ENCODE data around the gene RPUSD1. TPM values are rescaled to one million over a fixed set of nuclear protein-coding genes. Genes with fewer than 3 reads are reported as not detected.
"Not testable (repeated sequence)": the region's sequence is repeated elsewhere in the genome, so short reads cannot be mapped to it uniquely, and the experiment has no call there.

Gene RPUSD1
- total and polyA plus RNA-seq, 9 donors, result 11.1 to 18.6 (median 15.4) TPM; not detected in 1

DNA sequence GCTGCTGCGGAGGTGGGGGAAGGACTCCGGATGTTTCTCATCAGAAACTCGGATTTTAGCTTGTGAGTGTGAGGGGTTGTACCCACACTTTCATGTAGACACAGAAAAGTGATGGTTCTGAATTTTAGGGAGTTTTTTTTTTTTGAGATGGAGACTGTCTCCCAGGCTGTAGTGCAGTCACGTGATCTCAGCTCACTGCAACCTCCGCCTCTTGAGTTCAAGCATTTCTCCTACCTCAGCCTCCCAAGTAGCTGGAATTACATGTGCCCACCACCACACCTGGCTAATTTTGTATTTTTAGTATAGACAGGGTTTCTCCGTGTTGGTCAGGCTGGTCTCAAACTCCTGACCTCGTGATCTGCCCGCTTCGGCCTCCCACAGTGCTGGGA, 34.7 kb upstream of the RPUSD1 start:
- H3K9me3 ChIP-seq, result no peaks in the 10 kb centered on the region
- TF ChIP-seq POLR2A (IDR thresholded peaks at IDR 0.05), result no peak
- TF ChIP-seq EP300 (IDR thresholded peaks at IDR 0.05), result no peak
- TF ChIP-seq, protein P1, sequence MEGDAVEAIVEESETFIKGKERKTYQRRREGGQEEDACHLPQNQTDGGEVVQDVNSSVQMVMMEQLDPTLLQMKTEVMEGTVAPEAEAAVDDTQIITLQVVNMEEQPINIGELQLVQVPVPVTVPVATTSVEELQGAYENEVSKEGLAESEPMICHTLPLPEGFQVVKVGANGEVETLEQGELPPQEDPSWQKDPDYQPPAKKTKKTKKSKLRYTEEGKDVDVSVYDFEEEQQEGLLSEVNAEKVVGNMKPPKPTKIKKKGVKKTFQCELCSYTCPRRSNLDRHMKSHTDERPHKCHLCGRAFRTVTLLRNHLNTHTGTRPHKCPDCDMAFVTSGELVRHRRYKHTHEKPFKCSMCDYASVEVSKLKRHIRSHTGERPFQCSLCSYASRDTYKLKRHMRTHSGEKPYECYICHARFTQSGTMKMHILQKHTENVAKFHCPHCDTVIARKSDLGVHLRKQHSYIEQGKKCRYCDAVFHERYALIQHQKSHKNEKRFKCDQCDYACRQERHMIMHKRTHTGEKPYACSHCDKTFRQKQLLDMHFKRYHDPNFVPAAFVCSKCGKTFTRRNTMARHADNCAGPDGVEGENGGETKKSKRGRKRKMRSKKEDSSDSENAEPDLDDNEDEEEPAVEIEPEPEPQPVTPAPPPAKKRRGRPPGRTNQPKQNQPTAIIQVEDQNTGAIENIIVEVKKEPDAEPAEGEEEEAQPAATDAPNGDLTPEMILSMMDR (IDR thresholded peaks at IDR 0.05), result no peak
- 90 to 93% (median 92%) methylated on average over 9 of the region's 9 CpGs for WGBS, 3 donors
- H3K4me3 ChIP-seq, result no peak overlapping the region
- intact Hi-C loops (cut with DNase I), result no loop called here
- no peaks in the 10 kb centered on the region for H3K27me3 ChIP-seq
- no peak overlapping the region for H3K27ac ChIP-seq
- no peaks in the 10 kb centered on the region for H3K36me3 ChIP-seq
- no peak for DNase-seq
- peaks cover 10% of the 10 kb centered on the region for H3K4me1 ChIP-seq (ENCODE audit: insufficient read depth)

DNA sequence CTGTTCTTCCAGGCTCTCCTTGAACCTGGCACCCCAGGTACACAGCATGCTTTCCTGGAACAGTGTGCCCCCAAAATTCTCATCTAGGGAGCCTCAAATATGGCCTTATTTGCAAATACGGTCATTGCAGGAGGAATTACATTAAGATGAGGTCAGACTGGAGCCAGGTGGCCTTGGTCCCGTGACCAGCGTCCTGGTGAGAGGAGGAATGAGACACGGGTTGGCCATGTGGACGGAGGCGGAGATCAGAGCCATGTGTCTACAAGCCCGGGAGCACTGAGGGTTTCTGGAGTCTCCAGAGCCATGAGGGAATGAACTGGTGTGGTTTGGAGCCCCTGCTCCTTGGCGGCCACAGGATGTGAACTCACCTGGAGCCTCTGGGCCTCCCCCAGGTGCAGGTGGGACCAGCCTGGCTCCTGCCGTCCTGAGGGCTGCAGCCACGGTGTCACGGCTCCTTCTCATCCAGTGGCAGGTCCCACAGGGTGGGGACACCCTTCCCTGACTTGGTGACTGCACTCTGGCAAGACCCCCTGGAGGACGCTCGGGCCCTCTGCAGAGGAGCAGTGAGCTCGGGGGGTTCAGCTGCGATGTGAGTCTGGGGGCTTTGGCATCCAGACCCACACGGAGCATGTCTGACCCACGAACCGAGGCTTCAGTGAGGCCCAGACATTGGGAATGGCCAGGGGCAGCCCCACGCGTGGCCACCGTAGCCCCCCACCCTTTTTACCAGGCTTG, 34.2 kb upstream of the RPUSD1 start:
- intact Hi-C loops (cut with DNase I), result no loop called here
- Histone ChIP-seq H3K27ac (no peak overlapping the region), H3K9me3 (no peaks in the 10 kb centered on the region), H3K4me1 (ENCODE audit: insufficient read depth) (peaks cover 10% of the 10 kb centered on the region), H3K27me3 (no peaks in the 10 kb centered on the region), H3K4me3 (no peak overlapping the region), H3K36me3 (no peaks in the 10 kb centered on the region)
- TF ChIP-seq EP300 (IDR thresholded peaks at IDR 0.05), result no peak
- TF ChIP-seq, protein P1 (IDR thresholded peaks at IDR 0.05), result no peak
- TF ChIP-seq POLR2A (IDR thresholded peaks at IDR 0.05), result no peak
- DNase-seq, result no peak
- 78 to 82% (median 81%) methylated on average over 21 of the region's 21 CpGs for WGBS, 3 donors

DNA sequence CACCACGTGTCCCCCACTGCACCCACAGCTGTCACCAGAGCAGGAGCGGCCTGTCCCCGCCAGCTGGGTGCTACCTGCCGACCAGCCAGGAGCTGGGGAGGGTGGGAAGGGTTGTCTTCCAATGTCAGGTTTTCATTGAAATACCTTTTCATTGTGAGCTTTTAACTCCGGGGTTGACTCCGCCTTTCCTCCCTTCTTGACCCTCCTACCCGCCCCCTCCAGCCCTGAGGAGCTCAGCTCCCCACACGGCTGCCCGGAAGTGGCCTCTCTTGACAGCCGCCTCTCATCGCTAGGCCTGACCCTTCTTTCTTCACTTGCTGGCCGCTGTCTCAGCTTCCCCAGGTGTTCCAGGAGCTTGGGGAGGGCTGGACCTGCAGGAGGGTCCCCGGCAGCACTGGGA, 33.6 kb upstream of the RPUSD1 start:
- Histone ChIP-seq H3K36me3 (no peaks in the 10 kb centered on the region), H3K4me3 (no peak overlapping the region), H3K27ac (no peak overlapping the region), H3K4me1 (ENCODE audit: insufficient read depth) (peaks cover 10% of the 10 kb centered on the region), H3K27me3 (no peaks in the 10 kb centered on the region), H3K9me3 (no peaks in the 10 kb centered on the region)
- WGBS, 3 donors, result 56 to 63% (median 59%) methylated on average over 13 of the region's 13 CpGs
- intact Hi-C loops (cut with DNase I), result no loop called here
- TF ChIP-seq, protein P1 (IDR thresholded peaks at IDR 0.05), result no peak
- TF ChIP-seq POLR2A (IDR thresholded peaks at IDR 0.05) (no peak), EP300 (IDR thresholded peaks at IDR 0.05) (no peak)
- DNase-seq, result no peak

DNA sequence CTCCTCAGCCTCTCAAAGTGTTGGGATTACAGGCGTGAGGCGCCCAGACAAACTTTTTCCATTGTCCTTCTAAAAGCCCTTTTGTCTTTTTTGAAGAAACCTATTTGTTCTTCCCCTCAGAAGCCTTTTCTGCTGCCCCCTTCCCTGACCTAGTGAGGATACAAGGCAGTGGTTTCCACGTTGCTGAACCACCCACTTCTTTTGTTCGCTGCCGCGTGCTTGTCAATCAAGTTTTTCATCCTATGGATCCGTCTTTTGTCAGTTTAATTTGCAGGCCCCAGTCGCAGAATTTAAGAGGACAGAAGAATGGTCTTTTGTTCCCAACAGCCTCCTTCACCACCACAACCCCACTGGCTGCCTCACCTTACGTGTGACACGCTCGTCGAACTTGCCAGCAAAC, 32.6 kb upstream of the RPUSD1 start:
- 83 to 84% (median 83%) methylated on average over 12 of the region's 12 CpGs for WGBS, 3 donors
- DNase-seq, result no peak
- Histone ChIP-seq H3K9me3 (no peaks in the 10 kb centered on the region), H3K27me3 (peaks cover 4% of the 10 kb centered on the region), H3K4me3 (no peak overlapping the region), H3K27ac (no peak overlapping the region), H3K36me3 (no peaks in the 10 kb centered on the region), H3K4me1 (ENCODE audit: insufficient read depth) (peaks cover 10% of the 10 kb centered on the region)
- intact Hi-C loops (cut with DNase I), result no loop called here
- TF ChIP-seq, protein P1 (IDR thresholded peaks at IDR 0.05), result no peak
- TF ChIP-seq EP300 (IDR thresholded peaks at IDR 0.05) (no peak), POLR2A (IDR thresholded peaks at IDR 0.05) (no peak)

DNA sequence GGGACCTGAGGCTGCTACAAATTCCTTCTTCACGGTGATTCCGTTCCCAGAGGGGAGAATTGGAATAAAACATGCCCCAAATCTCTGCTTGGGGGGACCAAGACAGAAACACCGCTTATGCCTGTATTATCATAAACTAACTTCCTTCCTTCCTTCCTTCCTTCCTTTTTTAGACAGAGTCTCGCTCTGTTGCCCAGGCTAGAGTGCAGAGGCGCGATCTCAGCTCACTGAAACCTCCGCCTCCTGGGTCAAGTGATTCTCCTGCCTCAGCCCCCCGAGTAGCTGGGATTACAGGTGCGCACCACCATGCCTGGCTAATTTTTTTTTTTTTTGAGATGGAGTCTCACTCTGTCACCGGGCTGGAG, 31.8 kb upstream of the RPUSD1 start:
- H3K4me3 ChIP-seq; H3K27me3 ChIP-seq; H3K27ac ChIP-seq; H3K4me1 ChIP-seq (ENCODE audit: insufficient read depth); H3K36me3 ChIP-seq; intact Hi-C loops (cut with DNase I); DNase-seq; H3K9me3 ChIP-seq: not testable (repeated sequence)
- 69 to 80% (median 78%) methylated on average over 10 of the region's 10 CpGs for WGBS, 3 donors
